ENCODE measurements around the gene VEGFA.

VEGFA gene

DNA sequence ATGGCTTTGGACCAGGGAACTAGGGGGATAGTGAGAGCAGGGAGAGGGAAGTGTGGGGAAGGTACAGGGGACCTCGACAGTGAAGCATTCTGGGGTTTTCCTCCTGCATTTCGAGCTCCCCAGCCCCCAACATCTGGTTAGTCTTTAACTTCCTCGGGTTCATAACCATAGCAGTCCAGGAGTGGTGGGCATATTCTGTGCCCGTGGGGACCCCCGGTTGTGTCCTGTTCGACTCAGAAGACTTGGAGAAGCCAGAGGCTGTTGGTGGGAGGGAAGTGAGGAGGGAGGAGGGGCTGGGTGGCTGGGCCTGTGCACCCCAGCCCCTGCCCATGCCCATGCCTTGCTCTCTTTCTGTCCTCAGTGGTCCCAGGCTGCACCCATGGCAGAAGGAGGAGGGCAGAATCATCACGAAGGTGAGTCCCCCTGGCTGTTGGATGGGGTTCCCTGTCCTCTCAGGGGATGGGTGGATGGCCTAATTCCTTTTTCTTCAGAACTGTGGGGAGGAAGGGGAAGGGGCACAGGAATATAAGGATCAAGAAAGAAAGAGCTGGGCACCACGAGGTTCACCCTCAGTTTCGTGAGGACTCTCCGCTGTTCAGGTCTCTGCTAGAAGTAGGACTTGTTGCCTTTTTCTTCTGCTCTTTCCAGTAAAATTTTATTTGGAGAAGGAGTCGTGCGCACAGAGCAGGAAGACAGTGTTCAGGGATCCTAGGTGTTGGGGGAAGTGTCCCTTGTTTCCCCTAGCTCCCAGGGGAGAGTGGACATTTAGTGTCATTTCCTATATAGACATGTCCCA lies 4.2 kb downstream of the VEGFA start:
- no peak for ATAC-seq

DNA sequence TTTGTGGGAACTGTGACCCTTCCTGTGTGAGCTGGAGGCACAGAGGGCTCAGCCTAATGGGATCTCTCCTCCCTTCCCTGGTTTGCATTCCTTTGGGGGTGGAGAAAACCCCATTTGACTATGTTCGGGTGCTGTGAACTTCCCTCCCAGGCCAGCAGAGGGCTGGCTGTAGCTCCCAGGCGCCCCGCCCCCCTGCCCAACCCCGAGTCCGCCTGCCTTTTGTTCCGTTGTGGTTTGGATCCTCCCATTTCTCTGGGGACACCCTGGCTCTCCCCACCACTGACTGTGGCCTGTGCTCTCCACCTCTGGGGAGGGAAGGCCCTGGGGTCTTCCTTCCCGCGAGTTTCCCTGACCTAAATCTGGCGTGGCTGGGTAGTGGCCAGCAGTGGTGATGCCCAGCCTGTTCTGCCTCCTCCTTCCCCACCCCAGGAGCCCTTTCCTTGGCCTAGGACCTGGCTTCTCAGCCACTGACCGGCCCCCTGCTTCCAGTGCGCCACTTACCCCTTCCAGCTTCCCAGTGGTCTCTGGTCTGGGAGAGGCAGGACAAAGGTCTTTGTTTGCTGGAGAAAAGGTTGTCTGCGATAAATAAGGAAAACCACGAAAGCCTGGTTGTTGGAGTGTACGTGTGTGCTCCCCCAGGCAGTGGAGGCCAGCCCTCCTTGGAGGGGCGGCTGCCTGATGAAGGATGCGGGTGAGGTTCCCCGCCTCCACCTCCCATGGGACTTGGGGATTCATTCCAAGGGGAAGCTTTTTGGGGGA lies 4.9 kb downstream of the VEGFA start:
- no peak for ATAC-seq

DNA sequence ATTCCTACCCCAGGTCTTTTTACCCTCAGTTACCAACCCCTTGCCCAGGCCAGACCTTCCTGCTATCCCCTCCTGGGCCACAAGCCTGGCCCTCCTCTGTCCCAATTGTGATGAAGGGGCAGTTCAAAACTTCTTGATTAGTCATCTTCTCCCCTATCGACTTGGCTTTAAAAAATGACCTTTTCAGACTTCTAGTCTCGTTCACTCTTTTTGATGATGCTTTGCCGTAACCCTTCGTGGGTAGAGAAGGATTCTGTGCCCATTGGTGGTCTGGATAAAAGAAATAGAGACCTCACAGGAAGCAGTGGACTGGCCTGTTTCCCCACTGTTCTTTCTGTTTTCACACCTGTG lies 5.5 kb downstream of the VEGFA start:
- ATAC-seq = no peak

DNA sequence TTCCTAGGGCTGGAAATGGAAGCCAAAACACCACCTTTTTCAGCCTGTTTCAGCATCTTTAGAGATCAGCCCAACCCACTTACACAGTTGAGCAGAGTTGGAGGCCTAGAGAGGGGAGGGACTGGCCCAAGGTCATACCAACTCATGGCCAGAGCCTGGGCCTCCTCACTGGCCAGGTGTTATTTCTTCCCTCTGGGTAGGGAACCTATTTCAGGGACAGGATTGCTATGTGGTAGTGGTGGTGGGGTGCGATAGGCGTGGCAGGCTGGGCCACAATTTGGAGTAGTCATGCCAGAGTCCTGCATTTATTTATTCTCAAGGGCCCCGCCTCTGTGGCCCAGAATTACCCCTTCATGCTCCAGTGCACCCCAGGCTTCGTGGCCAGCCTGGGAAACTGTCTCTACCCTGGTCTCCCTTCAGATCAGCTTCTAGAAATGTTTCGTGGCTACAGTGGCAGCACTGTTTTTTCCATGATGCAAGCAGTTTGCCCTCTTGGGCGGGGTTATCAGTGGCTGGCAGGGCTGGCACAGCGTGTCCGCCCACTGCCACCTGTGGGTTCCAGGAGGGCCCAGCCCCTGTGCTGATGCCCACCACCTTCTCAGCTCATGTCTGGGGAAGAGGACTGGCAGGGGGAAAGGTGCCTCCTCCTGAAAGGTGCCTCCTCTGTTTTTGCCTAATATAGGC lies 6.2 kb downstream of the VEGFA start:
- no peak for ATAC-seq

DNA sequence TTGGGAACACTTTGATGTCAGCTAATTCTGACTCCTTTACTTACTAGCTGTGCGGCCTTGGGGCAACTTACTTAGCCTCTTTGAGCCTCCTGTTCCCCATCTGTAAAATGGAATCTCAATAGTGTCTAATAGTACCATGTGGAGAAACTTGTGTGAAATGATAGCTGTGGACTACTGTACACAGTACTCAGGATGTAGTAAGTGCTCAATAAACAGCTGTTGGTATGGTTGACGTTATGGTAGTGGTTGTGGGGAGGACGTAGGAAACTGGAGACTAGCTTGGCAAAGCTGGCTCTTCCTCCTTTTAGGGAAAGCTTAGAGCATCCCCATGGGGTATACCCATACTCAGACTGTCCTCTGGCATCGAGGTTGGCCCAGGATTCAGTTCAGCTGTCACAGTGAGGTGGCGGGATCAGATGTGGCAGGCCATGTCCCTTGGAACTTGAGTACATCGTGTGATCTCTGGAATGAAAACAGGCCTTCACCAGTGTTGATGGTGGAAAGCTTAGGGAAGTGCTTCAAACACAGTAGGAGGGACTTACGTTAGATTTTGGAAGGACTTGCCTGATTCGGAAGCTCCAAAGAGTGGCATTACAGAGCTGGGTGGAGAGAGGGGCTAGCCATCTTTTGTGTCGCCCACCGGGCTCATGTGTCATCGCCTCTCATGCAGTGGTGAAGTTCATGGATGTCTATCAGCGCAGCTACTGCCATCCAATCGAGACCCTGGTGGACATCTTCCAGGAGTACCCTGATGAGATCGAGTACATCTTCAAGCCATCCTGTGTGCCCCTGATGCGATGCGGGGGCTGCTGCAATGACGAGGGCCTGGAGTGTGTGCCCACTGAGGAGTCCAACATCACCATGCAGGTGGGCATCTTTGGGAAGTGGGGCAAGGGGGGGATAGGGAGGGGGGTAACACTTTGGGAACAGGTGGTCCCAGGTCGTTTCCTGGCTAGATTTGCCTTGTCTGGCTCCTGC lies 7.1 kb downstream of the VEGFA start:
- ATAC-seq = no peak

DNA sequence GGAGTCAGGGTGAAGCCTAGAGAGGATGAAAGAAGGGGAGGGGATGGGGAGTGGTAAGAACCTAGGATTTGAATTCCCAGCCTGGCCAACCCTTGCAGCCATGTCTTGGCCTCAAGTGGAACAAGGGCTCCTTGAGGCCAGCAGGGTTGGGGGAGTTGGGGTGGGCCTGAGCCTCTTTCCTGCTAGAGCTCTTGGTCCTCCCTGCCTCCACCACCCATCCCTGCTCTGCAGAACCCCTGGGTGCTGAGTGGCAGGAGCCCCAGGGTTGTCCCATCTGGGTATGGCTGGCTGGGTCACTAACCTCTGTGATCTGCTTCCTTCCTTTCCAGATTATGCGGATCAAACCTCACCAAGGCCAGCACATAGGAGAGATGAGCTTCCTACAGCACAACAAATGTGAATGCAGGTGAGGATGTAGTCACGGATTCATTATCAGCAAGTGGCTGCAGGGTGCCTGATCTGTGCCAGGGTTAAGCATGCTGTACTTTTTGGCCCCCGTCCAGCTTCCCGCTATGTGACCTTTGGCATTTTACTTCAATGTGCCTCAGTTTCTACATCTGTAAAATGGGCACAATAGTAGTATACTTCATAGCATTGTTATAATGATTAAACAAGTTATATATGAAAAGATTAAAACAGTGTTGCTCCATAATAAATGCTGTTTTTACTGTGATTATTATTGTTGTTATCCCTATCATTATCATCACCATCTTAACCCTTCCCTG lies 8.3 kb downstream of the VEGFA start:
- ATAC-seq = no peak

DNA sequence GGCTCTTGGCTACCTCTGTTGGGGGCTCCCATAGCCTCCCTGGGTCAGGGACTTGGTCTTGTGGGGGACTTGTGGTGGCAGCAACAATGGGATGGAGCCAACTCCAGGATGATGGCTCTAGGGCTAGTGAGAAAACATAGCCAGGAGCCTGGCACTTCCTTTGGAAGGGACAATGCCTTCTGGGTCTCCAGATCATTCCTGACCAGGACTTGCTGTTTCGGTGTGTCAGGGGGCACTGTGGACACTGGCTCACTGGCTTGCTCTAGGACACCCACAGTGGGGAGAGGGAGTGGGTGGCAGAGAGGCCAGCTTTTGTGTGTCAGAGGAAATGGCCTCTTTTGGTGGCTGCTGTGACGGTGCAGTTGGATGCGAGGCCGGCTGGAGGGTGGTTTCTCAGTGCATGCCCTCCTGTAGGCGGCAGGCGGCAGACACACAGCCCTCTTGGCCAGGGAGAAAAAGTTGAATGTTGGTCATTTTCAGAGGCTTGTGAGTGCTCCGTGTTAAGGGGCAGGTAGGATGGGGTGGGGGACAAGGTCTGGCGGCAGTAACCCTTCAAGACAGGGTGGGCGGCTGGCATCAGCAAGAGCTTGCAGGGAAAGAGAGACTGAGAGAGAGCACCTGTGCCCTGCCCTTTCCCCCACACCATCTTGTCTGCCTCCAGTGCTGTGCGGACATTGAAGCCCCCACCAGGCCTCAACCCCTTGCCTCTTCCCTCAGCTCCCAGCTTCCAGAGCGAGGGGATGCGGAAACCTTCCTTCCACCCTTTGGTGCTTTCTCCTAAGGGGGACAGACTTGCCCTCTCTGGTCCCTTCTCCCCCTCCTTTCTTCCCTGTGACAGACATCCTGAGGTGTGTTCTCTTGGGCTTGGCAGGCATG lies 9.2 kb downstream of the VEGFA start:
- no peak for ATAC-seq

DNA sequence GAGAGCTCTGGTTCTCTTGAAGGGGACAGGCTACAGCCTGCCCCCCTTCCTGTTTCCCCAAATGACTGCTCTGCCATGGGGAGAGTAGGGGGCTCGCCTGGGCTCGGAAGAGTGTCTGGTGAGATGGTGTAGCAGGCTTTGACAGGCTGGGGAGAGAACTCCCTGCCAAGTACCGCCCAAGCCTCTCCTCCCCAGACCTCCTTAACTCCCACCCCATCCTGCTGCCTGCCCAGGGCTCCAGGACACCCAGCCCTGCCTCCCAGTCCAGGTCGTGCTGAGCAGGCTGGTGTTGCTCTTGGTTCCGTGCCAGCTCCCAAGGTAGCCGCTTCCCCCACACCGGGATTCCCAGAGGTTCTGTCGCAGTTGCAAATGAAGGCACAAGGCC lies 9.8 kb downstream of the VEGFA start:
- ATAC-seq = no peak

DNA sequence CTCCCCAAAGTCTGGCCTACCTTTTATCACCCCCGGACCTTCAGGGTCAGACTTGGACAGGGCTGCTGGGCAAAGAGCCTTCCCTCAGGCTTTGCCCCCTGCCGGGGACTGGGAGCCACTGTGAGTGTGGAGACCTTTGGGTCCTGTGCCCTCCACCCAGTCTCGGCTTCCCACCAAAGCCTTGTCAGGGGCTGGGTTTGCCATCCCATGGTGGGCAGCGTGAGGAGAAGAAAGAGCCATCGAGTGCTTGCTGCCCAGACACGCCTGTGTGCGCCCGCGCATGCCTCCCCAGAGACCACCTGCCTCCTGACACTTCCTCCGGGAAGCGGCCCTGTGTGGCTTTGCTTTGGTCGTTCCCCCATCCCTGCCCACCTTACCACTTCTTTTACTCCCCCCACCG lies 10.3 kb downstream of the VEGFA start:
- ATAC-seq = no peak

DNA sequence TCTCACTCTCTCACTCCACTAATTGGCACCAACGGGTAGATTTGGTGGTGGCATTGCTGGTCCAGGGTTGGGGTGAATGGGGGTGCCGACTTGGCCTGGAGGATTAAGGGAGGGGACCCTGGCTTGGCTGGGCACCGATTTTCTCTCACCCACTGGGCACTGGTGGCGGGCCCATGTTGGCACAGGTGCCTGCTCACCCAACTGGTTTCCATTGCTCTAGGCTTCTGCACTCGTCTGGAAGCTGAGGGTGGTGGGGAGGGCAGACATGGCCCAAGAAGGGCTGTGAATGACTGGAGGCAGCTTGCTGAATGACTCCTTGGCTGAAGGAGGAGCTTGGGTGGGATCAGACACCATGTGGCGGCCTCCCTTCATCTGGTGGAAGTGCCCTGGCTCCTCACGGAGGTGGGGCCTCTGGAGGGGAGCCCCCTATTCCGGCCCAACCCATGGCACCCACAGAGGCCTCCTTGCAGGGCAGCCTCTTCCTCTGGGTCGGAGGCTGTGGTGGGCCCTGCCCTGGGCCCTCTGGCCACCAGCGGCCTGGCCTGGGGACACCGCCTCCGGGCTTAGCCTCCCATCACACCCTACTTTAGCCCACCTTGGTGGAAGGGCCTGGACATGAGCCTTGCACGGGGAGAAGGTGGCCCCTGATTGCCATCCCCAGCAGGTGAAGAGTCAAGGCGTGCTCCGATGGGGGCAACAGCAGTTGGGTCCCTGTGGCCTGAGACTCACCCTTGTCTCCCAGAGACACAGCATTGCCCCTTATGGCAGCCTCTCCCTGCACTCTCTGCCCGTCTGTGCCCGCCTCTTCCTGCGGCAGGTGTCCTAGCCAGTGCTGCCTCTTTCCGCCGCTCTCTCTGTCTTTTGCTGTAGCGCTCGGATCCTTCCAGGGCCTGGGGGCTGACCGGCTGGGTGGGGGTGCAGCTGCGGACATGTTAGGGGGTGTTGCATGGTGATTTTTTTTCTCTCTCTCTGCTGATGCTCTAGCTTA lies 11.2 kb downstream of the VEGFA start:
- ATAC-seq = no peak

DNA sequence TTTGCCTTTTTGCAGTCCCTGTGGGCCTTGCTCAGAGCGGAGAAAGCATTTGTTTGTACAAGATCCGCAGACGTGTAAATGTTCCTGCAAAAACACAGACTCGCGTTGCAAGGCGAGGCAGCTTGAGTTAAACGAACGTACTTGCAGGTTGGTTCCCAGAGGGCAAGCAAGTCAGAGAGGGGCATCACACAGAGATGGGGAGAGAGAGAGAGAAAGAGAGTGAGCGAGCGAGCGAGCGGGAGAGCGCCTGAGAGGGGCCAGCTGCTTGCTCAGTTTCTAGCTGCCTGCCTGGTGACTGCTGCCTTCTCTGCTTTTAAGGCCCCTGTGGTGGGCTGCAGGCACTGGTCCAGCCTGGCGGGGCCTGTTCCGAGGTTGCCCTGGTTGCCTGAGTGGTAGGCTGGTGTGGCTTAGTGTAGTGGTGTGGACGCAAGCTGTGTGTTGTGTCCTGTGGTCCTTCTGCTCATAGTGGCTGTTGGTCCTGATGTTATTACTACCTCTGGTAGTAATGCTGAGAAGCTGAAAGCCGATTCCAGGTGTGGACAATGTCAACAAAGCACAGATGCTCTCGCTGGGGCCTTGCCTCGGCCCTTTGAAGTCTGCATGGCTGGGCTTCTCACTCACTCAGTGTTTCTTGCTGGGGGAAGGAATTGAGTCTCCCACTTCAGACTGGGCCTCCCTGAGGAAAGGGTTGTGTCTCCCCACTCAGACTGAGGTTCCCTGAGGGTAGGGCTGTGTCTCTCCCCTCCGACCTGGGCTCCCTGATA lies 12.1 kb downstream of the VEGFA start:
- ATAC-seq = no peak

DNA sequence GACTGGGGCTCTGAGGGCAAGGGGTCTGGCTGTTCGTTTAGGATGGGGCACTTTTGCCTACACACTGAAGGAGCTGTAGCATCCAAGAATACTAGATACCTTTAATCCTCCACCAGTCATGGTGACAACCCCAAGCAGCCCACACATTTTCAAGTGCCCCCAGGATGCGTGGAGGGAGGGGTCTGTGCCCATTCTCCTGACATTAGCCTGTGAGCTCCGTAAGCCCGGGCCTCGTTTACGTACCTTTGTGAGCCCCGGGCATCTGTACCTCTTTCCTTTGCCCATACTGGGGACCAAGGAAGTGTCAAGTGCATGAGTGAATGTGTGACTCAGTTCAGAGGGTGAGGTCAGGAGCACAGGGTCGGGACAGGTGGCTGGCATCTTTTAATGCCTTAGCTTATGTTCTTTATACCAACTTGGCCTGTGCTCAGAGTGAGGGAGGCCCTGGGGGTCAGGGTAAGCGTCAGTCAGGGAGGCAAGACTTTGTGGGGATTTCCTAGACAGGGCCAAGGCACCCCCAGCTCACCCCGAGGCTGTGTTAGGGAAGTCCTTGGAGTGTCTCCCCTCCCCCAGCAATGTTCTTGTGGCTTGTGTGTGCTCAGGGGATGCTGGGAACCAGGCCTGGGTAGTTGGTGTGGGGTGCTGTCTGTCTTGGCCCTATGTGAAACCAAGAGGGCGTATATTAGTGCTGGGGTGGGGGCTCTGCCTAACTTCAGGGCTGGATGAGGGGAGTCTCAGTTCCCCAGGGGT lies 12.9 kb downstream of the VEGFA start:
- no peak for ATAC-seq

DNA sequence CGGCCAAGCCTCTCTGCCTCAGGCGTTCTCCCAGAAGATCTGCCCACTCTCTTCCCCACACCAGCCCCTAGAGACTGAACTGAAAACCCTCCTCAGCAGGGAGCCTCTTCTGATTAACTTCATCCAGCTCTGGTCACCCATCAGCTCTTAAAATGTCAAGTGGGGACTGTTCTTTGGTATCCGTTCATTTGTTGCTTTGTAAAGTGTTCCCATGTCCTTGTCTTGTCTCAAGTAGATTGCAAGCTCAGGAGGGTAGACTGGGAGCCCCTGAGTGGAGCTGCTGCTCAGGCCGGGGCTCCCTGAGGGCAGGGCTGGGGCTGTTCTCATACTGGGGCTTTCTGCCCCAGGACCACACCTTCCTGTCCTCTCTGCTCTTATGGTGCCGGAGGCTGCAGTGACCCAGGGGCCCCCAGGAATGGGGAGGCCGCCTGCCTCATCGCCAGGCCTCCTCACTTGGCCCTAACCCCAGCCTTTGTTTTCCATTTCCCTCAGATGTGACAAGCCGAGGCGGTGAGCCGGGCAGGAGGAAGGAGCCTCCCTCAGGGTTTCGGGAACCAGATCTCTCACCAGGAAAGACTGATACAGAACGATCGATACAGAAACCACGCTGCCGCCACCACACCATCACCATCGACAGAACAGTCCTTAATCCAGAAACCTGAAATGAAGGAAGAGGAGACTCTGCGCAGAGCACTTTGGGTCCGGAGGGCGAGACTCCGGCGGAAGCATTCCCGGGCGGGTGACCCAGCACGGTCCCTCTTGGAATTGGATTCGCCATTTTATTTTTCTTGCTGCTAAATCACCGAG lies 14.2 kb downstream of the VEGFA start:
- no peak for ATAC-seq

DNA sequence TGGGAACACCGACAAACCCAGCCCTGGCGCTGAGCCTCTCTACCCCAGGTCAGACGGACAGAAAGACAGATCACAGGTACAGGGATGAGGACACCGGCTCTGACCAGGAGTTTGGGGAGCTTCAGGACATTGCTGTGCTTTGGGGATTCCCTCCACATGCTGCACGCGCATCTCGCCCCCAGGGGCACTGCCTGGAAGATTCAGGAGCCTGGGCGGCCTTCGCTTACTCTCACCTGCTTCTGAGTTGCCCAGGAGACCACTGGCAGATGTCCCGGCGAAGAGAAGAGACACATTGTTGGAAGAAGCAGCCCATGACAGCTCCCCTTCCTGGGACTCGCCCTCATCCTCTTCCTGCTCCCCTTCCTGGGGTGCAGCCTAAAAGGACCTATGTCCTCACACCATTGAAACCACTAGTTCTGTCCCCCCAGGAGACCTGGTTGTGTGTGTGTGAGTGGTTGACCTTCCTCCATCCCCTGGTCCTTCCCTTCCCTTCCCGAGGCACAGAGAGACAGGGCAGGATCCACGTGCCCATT lies 15.3 kb downstream of the VEGFA start:
- no peak for ATAC-seq

DNA sequence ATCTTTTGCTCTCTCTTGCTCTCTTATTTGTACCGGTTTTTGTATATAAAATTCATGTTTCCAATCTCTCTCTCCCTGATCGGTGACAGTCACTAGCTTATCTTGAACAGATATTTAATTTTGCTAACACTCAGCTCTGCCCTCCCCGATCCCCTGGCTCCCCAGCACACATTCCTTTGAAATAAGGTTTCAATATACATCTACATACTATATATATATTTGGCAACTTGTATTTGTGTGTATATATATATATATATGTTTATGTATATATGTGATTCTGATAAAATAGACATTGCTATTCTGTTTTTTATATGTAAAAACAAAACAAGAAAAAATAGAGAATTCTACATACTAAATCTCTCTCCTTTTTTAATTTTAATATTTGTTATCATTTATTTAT lies 15.9 kb downstream of the VEGFA start:
- ATAC-seq = no peak

DNA sequence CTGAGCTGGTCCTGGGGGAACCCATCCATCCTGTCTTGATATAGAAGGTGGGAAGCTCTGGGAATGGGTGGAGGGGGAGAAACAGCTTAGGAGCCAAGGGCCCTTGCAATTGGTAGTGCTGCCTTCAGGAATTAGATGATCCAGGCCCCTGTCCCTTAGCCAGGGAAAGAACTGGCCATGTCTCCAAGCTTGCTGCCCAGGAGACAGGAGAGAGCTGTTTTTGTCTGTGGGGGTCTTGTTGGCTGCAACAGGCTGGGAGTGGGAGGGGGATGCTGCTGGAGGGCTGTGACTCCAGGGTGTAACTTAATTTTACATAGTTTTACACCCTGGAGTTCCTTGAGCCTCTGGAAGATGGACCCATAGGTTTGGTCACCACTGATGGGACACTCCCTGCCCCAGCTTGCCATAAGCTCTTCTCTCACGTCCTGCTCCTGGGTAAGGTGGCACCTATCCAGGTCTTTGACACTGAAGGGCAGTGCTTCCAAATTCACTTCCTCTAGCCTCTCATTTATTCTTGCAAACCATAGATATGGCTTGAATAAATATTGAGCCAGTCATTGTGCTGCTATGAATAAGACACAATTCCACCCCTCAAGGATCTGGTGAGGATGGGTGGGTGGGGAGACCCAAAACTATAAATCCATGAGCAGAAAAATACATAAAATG lies 16.8 kb downstream of the VEGFA start:
- ATAC-seq = no peak

Measured in activated CD4-positive, CD25-positive, alpha-beta regulatory T cell treated with anti-CD3 and anti-CD28 coated beads, Interleukin-2, amount 50 U/mL, for 24 hours (primary cell).